ENCODE results near the gene GALNT2.
A peak's percentile ranks its signal among the peaks of the same experiment; 100 is the strongest.

Gene GALNT2

GRCh38 chr1:230117694-230118093, 50.7 kb downstream of the GALNT2 start:
- no peak for DNase-seq

- no peak for DNase-seq
Observed at GRCh38 chr1:230119340-230119739, 52.3 kb downstream of the GALNT2 start.

- no peak for DNase-seq
Observed at GRCh38 chr1:230120289-230120920, 53.4 kb downstream of the GALNT2 start.

GRCh38 chr1:230120921-230121381, 53.9 kb downstream of the GALNT2 start:
- no peak for DNase-seq

GRCh38 chr1:230121950-230122349, 54.9 kb downstream of the GALNT2 start:
- DNase-seq = no peak

GRCh38 chr1:230122366-230123279, 55.6 kb downstream of the GALNT2 start:
- DNase-seq = peak; percentile 71

- no peak for DNase-seq
Observed at GRCh38 chr1:230123280-230124185, 56.5 kb downstream of the GALNT2 start.

- DNase-seq = peak; percentile 67
Observed at GRCh38 chr1:230124186-230125128, 57.4 kb downstream of the GALNT2 start.

- no peak for DNase-seq
Observed at GRCh38 chr1:230125141-230125540, 58.1 kb downstream of the GALNT2 start.

- DNase-seq = peak; percentile 71
Observed at GRCh38 chr1:230125640-230126528, 58.8 kb downstream of the GALNT2 start.

- no peak for DNase-seq
Observed at GRCh38 chr1:230126529-230127104, 59.6 kb downstream of the GALNT2 start.

GRCh38 chr1:230127105-230128054, 60.3 kb downstream of the GALNT2 start:
- DNase-seq = no peak

- DNase-seq = no peak
Observed at GRCh38 chr1:230128569-230129285, 61.7 kb downstream of the GALNT2 start.

- no peak for DNase-seq
Observed at GRCh38 chr1:230129341-230129740, 62.3 kb downstream of the GALNT2 start.

- no peak for DNase-seq
Observed at GRCh38 chr1:230130172-230130944, 63.3 kb downstream of the GALNT2 start.

- DNase-seq = no peak
Observed at GRCh38 chr1:230131457-230131856, 64.4 kb downstream of the GALNT2 start.

GRCh38 chr1:230132758-230133157, 65.7 kb downstream of the GALNT2 start:
- no peak for DNase-seq
